Measurements from ENCODE around the gene VGLL4. TPM values are rescaled to one million over a fixed set of nuclear protein-coding genes. Genes with fewer than 3 reads are reported as not detected.

Gene VGLL4
- total and polyA plus RNA-seq, 4 donors: 44.7 to 104 (median 70.7) TPM

DNA sequence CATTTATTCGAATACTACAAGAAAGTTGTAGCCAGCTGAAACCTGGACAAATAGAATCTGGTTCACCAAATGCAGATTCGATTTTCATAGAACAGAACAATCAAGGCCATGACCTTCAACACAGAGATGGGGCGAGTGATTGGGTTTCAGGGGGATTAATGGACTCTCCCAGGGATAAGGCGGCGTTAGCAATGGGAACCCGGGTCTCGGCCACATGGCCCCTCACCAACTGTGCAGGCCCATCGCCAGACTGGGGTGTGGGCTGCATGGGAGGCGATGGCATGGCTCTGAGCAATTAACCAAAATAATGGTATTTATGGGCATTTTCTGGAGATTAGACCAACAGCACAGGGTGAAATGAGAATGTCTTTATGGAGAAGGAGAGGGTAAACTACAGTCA, 34.2 kb downstream of the VGLL4 start:
- ATAC-seq (ENCODE audit: low FRiP score) (no peak), DNase-seq (no peak)
- Histone ChIP-seq H3K4me1 (ENCODE audit: control insufficient read depth in 1 of 2, insufficient read depth in 2 of 2, low read length in 2 of 2) (no peaks in the 10 kb centered on the region), H3K36me3 (ENCODE audit: control insufficient read depth in 1 of 2, insufficient read depth in 2 of 2, low read length in 1 of 2) (no peaks in the 10 kb centered on the region), H3K27ac (ENCODE audit: low read depth in 1 of 2, low read length in 2 of 2) (no peak overlapping the region), H3K9me3 (ENCODE audit: control insufficient read depth, low read length) (no peaks in the 10 kb centered on the region), H3K4me3 (ENCODE audit: low read length in 2 of 2) (no peak overlapping the region), H3K27me3 (ENCODE audit: control insufficient read depth in 1 of 2, insufficient read depth in 2 of 2, low read length in 1 of 2) (no peaks in the 10 kb centered on the region)
- intact Hi-C loops (cut with DNase I): no loop called here
- 92% methylated on average over 9 of the region's 9 CpGs for WGBS, 2 donors

DNA sequence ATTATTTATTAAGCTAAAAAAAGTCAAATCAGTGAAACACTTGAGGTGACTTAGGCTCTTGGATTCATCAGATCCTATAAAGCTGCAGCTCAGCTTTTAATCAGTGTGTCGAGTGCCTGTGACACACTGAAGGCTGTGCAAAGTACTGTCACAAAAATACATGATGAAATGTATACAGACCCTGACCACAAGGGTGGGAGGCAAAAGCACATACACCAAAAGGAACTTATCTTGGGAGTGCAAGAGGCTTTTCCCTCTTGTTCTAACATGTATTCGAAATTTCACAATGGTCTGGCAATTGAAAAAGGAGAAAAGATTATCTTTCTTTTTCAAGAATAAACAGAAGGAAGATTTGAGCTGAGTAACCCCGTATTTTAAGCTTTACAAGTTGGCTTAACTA, 35.9 kb downstream of the VGLL4 start:
- H3K36me3 ChIP-seq (ENCODE audit: control insufficient read depth in 1 of 2, insufficient read depth in 2 of 2, low read length in 1 of 2): no peaks in the 10 kb centered on the region
- no peak overlapping the region for H3K27ac ChIP-seq (ENCODE audit: low read depth in 1 of 2, low read length in 2 of 2)
- H3K4me1 ChIP-seq (ENCODE audit: control insufficient read depth in 1 of 2, insufficient read depth in 2 of 2, low read length in 2 of 2): peaks cover 0 to 8% of the 10 kb centered on the region in 2 donors
- ATAC-seq (ENCODE audit: low FRiP score) (no peak), DNase-seq (no peak)
- intact Hi-C loops (cut with DNase I): no loop called here
- no peak overlapping the region for H3K4me3 ChIP-seq (ENCODE audit: low read length in 2 of 2)
- no peaks in the 10 kb centered on the region for H3K9me3 ChIP-seq (ENCODE audit: control insufficient read depth, low read length)
- H3K27me3 ChIP-seq (ENCODE audit: control insufficient read depth in 1 of 2, insufficient read depth in 2 of 2, low read length in 1 of 2): no peaks in the 10 kb centered on the region
- 26 to 29% methylated on average over 3 of the region's 3 CpGs for WGBS, 2 donors

DNA sequence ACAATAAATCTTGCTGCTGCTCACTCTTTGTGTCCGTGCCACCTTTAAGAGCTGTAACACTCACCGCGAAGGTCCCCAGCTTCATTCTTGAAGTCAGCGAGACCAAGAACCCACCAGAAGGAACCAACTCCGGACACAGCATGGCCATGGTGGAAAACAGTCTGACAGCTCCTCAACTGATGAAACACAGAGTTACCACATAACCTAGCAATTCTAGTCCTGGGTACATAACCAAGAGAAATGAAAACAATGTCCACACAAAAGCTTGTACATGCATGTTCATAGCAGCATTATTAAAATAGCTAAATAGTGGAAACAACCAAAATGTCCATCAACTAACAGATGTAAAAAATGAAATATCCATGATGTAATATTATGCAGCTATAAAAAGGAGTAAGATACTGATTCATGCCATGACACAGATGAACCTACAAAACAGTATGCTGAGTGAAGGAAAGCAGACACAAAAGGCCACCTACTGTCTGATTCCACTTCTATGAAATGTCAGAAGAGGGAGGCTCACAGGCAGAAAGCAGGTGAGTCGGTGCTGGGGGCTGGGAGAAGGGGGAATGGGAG, 36.8 kb downstream of the VGLL4 start:
- no peaks in the 10 kb centered on the region for H3K36me3 ChIP-seq (ENCODE audit: control insufficient read depth in 1 of 2, insufficient read depth in 2 of 2, low read length in 1 of 2)
- no peak overlapping the region for H3K4me3 ChIP-seq (ENCODE audit: low read length in 2 of 2)
- intact Hi-C loops (cut with DNase I): no loop called here
- H3K27me3 ChIP-seq (ENCODE audit: control insufficient read depth in 1 of 2, insufficient read depth in 2 of 2, low read length in 1 of 2): no peaks in the 10 kb centered on the region
- WGBS, 2 donors: 63 to 66% methylated on average over 6 of the region's 6 CpGs
- peaks cover 0 to 9% of the 10 kb centered on the region in 2 donors for H3K4me1 ChIP-seq (ENCODE audit: control insufficient read depth in 1 of 2, insufficient read depth in 2 of 2, low read length in 2 of 2)
- DNase-seq: no peak
- no peaks in the 10 kb centered on the region for H3K9me3 ChIP-seq (ENCODE audit: control insufficient read depth, low read length)
- H3K27ac ChIP-seq (ENCODE audit: low read depth in 1 of 2, low read length in 2 of 2): no peak overlapping the region
- ATAC-seq (ENCODE audit: low FRiP score): no peak

DNA sequence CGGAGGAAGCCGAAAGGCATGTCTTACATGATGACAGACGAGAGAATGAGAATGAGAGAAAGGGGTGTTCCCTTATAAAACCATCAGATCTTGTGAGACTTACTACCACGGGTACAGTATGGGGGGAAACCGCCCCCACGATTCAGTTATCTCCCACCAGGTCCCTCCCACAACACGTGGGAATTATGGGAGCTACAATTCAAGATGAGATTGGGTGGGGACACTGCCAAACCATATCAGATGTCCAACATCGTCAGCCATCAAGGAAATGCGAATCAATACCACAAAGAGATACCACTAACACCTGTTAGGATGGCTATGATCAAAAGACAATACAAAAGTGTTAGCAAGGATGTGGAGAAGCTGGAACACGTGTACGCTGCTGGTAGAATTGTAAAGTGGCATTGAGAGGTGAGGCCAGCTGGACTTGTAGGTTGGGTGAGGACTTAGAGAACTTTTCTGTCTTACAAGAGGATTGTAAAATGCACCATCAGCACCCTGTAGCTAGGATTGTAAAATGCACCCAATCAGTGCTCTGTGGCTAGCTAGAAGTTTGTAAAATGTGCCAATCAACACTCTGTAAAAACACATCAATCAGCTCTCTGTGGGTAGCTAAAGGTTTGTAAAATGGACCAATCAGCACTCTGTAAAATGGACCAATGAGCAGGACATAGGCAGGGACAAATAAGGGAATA, 37.5 kb downstream of the VGLL4 start:
- H3K36me3 ChIP-seq (ENCODE audit: control insufficient read depth in 1 of 2, insufficient read depth in 2 of 2, low read length in 1 of 2): no peaks in the 10 kb centered on the region
- WGBS, 2 donors: 69 to 73% methylated on average over 11 of the region's 11 CpGs
- H3K9me3 ChIP-seq (ENCODE audit: control insufficient read depth, low read length): no peaks in the 10 kb centered on the region
- no peak overlapping the region for H3K4me3 ChIP-seq (ENCODE audit: low read length in 2 of 2)
- peaks cover 3 to 9% of the 10 kb centered on the region in 2 donors for H3K4me1 ChIP-seq (ENCODE audit: control insufficient read depth in 1 of 2, insufficient read depth in 2 of 2, low read length in 2 of 2)
- peak overlapping the region in 1 of 2 donors; percentile 30 for H3K27ac ChIP-seq (ENCODE audit: low read depth in 1 of 2, low read length in 2 of 2)
- intact Hi-C loops (cut with DNase I): no loop called here
- no peaks in the 10 kb centered on the region for H3K27me3 ChIP-seq (ENCODE audit: control insufficient read depth in 1 of 2, insufficient read depth in 2 of 2, low read length in 1 of 2)
- DNase-seq (no peak), ATAC-seq (ENCODE audit: low FRiP score) (no peak)

DNA sequence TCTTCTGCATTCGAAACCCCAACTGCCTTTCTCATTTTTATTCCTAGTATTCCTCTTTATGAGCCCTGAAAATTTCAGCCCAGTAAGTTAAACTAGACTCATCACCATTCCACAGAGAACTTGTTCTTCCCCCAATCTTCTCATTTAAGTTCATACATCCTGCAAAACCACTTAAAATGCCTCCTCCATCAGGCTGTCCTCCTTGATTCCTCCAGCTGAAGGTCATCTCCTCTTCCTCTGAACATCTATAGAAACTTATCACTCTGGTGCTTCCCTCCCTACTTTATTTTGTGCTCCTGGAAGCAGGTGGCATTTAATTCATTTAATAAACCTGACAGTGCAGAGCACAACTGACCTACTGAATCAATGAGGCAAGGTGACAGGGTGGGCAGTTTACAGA, 38.3 kb downstream of the VGLL4 start:
- H3K4me1 ChIP-seq (ENCODE audit: control insufficient read depth in 1 of 2, insufficient read depth in 2 of 2, low read length in 2 of 2): peaks cover 3 to 9% of the 10 kb centered on the region in 2 donors
- H3K27ac ChIP-seq (ENCODE audit: low read depth in 1 of 2, low read length in 2 of 2): no peak overlapping the region
- 90 to 100% methylated on average over 1 of the region's 1 CpG for WGBS, 2 donors
- H3K4me3 ChIP-seq (ENCODE audit: low read length in 2 of 2): no peak overlapping the region
- H3K9me3 ChIP-seq (ENCODE audit: control insufficient read depth, low read length): no peaks in the 10 kb centered on the region
- DNase-seq (no peak), ATAC-seq (ENCODE audit: low FRiP score) (no peak)
- H3K36me3 ChIP-seq (ENCODE audit: control insufficient read depth in 1 of 2, insufficient read depth in 2 of 2, low read length in 1 of 2): no peaks in the 10 kb centered on the region
- intact Hi-C loops (cut with DNase I): no loop called here
- H3K27me3 ChIP-seq (ENCODE audit: control insufficient read depth in 1 of 2, insufficient read depth in 2 of 2, low read length in 1 of 2): no peaks in the 10 kb centered on the region

DNA sequence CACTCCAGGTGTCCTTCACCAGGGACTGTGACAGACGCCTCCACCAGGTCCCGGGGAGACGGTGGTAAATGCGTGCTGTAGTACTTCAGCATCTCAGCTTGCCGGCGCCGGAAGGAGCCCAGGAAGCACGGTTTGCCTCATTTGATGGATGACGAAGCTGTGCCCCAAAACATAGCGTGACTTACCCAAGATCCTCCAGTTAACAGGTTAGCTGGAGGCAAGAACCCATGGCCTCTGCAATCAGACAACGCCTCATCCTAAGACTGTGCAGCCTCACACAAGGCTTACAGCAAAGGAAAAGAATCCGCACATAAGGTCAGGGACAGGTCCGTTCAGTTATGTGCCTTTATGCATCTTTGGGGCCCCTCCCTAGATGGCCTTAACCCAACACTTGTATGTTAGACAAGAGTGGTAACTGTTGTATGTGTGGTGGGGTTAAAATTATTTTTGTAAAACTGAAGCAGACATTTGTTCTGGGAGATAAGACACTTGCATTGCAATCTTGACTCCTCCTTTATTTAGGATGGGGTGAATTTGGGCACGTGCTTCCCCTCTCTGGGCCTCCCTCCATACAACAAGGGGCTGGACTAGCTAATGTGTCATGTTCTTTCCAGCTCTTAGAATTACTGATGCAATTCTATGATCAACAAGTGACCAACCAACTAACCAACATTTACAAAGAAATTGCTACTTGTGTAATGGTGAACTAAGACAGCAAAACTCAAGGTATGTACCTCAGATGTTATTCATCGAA, 39.4 kb downstream of the VGLL4 start:
- ATAC-seq (ENCODE audit: low FRiP score) (no peak), DNase-seq (no peak)
- Histone ChIP-seq H3K27ac (ENCODE audit: low read depth in 1 of 2, low read length in 2 of 2) (peak overlapping the region; percentile 43 to 77), H3K9me3 (ENCODE audit: control insufficient read depth, low read length) (no peaks in the 10 kb centered on the region), H3K4me1 (ENCODE audit: control insufficient read depth in 1 of 2, insufficient read depth in 2 of 2, low read length in 2 of 2) (peaks cover 3 to 9% of the 10 kb centered on the region in 2 donors), H3K4me3 (ENCODE audit: low read length in 2 of 2) (no peak overlapping the region), H3K27me3 (ENCODE audit: control insufficient read depth in 1 of 2, insufficient read depth in 2 of 2, low read length in 1 of 2) (no peaks in the 10 kb centered on the region), H3K36me3 (ENCODE audit: control insufficient read depth in 1 of 2, insufficient read depth in 2 of 2, low read length in 1 of 2) (no peaks in the 10 kb centered on the region)
- 53 to 56% methylated on average over 15 of the region's 15 CpGs for WGBS, 2 donors
- intact Hi-C loops (cut with DNase I): loop anchor here (5.0 kb wide), 2 partner anchors 37 to 38 kb away; partner anchors contain the start of gene VGLL4 (in 1 of the 2)

DNA sequence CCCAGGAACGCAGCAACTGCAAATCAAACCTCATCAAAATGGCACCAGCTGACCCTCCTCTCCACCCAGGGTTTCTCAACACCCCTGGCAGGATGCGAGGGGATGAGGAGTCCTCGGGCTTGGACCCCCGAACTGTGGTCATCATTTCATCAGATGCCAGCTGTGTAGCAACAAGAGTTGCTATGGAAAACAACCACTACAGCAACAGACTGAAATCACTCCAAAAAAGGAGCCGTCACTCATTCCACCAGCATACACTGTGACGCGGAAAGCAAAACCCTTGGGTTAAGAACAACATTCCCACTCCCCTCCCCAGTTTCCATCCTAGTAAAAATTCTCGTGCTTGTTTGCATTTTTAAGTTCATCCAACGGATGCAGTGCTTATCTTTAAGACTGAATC, 40.1 kb downstream of the VGLL4 start:
- DNase-seq (peak; percentile 67 to 82), ATAC-seq (ENCODE audit: low FRiP score) (peak; percentile 66)
- Histone ChIP-seq H3K4me1 (ENCODE audit: control insufficient read depth in 1 of 2, insufficient read depth in 2 of 2, low read length in 2 of 2) (peaks cover 3 to 9% of the 10 kb centered on the region in 2 donors), H3K27ac (ENCODE audit: low read depth in 1 of 2, low read length in 2 of 2) (peak overlapping the region; percentile 46 to 89), H3K4me3 (ENCODE audit: low read length in 2 of 2) (no peak overlapping the region), H3K9me3 (ENCODE audit: control insufficient read depth, low read length) (no peaks in the 10 kb centered on the region), H3K36me3 (ENCODE audit: control insufficient read depth in 1 of 2, insufficient read depth in 2 of 2, low read length in 1 of 2) (no peaks in the 10 kb centered on the region), H3K27me3 (ENCODE audit: control insufficient read depth in 1 of 2, insufficient read depth in 2 of 2, low read length in 1 of 2) (no peaks in the 10 kb centered on the region)
- WGBS, 2 donors: 13 to 17% methylated on average over 9 of the region's 9 CpGs
- intact Hi-C loops (cut with DNase I): loop anchor here (5.0 kb wide), 2 partner anchors 36 to 39 kb away; partner anchors contain the start of gene VGLL4 (in 1 of the 2)

DNA sequence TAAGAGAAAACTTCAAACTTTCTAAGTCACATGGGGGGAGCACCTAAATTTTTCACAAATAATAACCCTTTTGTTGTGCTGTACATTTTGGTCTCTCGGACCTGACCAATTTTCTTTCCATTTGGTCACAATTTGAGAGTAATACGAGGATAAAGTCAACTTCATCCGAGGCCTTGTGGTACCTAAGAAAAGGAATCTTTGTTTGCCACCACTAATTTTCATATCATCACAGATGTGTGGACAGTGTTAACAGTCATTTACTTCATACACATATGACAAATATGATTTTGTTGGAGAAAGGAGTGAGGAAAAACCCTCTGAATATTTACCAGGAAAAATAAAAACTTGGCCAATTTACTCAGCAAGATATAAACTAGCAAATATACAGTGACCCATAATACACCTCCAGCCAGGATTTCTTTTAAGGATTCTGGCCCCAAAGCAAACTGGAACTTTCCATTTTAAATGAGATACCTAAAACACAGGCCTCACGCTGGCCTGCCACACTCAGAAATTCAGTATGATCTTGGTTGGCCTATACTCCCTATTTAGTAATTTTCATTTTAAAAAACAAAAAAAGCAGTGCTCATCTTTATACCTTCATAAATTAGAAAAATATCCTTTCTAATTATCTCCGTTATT, 40.7 kb downstream of the VGLL4 start:
- WGBS, 2 donors: 26 to 30% methylated on average over 5 of the region's 5 CpGs

More for the DNA sequence above, 40.7 kb downstream of the VGLL4 start:
- H3K9me3 ChIP-seq (ENCODE audit: control insufficient read depth, low read length): no peaks in the 10 kb centered on the region
- H3K36me3 ChIP-seq (ENCODE audit: control insufficient read depth in 1 of 2, insufficient read depth in 2 of 2, low read length in 1 of 2): no peaks in the 10 kb centered on the region
- DNase-seq (no peak), ATAC-seq (ENCODE audit: low FRiP score) (no peak)
- no peaks in the 10 kb centered on the region for H3K27me3 ChIP-seq (ENCODE audit: control insufficient read depth in 1 of 2, insufficient read depth in 2 of 2, low read length in 1 of 2)
- intact Hi-C loops (cut with DNase I): loop anchor here (5.0 kb wide), 2 partner anchors 36 to 39 kb away; partner anchors contain the start of gene VGLL4 (in 1 of the 2)
- H3K27ac ChIP-seq (ENCODE audit: low read depth in 1 of 2, low read length in 2 of 2): peak overlapping the region; percentile 46 to 89
- no peak overlapping the region for H3K4me3 ChIP-seq (ENCODE audit: low read length in 2 of 2)
- H3K4me1 ChIP-seq (ENCODE audit: control insufficient read depth in 1 of 2, insufficient read depth in 2 of 2, low read length in 2 of 2): peaks cover 3 to 9% of the 10 kb centered on the region in 2 donors
